A549 (cell line): ENCODE measurements around the gene DCUN1D2.

Experiments used
- KDM1A ChIP-seq: fragments of 200-600 bp; sonication (generic); IDR thresholded peaks from 2 replicates; pipeline ENCODE4 v1.6.1; 2016; ENCODE audit warnings: low read depth, mild to moderate bottlenecking
- TF ChIP-seq, protein P1 (sequence below): fragments of >200 bp; sonication (Bioruptor Twin); formaldehyde crosslinking; IDR thresholded peaks from 3 replicates; pipeline ENCODE4 v1.5.1; 2016

- TF ChIP-seq, protein P1, sequence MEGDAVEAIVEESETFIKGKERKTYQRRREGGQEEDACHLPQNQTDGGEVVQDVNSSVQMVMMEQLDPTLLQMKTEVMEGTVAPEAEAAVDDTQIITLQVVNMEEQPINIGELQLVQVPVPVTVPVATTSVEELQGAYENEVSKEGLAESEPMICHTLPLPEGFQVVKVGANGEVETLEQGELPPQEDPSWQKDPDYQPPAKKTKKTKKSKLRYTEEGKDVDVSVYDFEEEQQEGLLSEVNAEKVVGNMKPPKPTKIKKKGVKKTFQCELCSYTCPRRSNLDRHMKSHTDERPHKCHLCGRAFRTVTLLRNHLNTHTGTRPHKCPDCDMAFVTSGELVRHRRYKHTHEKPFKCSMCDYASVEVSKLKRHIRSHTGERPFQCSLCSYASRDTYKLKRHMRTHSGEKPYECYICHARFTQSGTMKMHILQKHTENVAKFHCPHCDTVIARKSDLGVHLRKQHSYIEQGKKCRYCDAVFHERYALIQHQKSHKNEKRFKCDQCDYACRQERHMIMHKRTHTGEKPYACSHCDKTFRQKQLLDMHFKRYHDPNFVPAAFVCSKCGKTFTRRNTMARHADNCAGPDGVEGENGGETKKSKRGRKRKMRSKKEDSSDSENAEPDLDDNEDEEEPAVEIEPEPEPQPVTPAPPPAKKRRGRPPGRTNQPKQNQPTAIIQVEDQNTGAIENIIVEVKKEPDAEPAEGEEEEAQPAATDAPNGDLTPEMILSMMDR = no peak
- TF ChIP-seq KDM1A = no peak
These were observed 1.5 kb upstream of the DCUN1D2 start for GRCh38 chr13:113491982-113492381.
